Dermis microvascular lymphatic vessel endothelial cell (primary cell): ENCODE measurements around the gene GALNT18. TPM values are rescaled to one million over a fixed set of nuclear protein-coding genes. Genes with fewer than 3 reads are reported as not detected.
"Not testable (repeated sequence)": the region's sequence is repeated elsewhere in the genome, so short reads cannot be mapped to it uniquely, and the experiment has no call there.

Experiments
- DNase-seq, 2 donors: peaks; one replicate each; pipeline versions ENCODE4 v3.0.0 to v3.0.0-alpha.2; 2010; ENCODE audit warnings: low read depth in 2 of 2
- total RNA-seq: library from RNA; depleted of rRNA; stranded (reverse); fragments of >200 nt; gene quantifications from 2 replicates; pipeline ENCODE4 v1.2.1, GENCODE V29; 2014

GALNT18 gene
- total RNA-seq, 1 donor from 2014 or later: 81.3 TPM

GRCh38 chr11:11464555-11464954 lies 157.2 kb downstream of the GALNT18 start:
- DNase-seq: no peak

GRCh38 chr11:11463405-11463804 lies 158.4 kb downstream of the GALNT18 start:
- no peak for DNase-seq

DNA sequence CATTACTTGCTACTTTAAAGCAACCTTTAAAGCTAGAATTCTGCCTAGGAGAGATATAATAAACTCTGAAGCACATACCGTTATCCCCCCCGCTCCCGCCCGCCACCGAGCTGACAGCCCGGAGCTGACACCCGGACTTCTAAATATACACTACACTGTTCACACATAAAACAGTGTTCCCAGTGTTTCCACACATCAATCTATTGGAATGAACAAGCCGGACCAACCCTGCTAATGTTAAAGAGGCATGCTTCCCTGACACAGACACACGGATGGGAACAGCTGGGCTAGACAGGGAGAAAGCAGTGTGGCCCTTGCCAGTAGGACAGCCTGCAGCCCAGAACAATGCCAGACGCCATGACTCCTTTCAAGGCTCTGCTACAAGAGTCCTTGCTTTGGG lies 160.3 kb downstream of the GALNT18 start:
- DNase-seq: no peak

GRCh38 chr11:11459578-11459977 lies 162.2 kb downstream of the GALNT18 start:
- no peak for DNase-seq

DNA sequence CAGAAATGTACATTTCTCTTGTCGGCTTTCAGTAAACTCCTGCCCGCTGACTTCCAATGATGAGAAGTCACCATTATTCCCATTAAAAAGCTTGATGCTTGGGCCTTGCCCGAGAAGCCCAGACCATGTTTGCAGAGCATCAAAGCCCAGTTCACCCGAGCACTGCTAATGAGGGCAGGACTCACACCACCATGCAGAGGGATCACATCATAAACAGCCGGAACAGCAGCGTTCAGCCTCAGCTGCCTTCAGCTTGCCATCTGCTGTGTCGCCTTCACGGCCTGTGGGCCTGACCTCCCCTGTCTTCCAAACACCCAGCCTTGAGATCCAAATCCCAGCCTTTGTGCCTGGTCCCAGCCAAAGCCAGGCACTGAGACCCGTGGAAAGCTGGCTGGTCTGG lies 163.3 kb downstream of the GALNT18 start:
- DNase-seq: no peak

DNA sequence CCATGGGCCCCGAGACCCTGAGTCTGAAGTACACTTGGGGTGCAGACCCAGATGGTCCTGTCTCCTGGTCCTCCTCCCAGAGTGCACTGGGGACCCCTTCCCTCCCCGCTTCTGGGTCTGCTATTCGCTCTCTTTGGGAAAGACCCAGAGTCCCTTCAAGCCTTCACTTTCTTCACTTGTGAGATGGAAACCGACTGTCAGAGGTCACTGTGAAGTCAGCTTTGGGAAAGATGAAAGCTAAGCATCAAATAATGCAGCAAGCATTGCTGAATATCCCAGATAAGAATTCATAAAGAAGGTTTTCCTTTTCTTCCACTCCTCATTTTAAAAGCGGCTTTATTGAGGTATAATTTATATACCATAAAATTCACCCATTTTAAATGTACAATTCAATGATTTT lies 163.8 kb downstream of the GALNT18 start:
- DNase-seq: no peak

DNA sequence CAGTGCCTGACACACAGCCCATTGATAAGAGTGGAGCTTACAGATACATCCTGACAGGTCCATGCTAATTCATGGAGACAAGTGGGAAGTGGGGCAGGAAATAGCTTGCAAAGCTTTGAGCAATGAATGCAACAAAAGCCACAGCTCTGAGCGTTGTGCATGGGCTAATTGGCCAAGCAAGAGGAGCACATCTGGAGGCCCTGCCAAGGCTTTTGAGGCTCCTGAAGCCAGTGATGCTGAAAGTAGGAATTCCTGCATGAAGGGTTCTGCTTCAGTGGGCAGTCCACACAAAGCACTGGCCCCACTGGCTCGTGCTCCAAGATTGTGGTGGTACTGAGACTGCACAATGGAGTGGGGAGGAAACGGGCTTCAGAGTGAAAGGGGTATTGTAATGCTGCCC lies 164.9 kb downstream of the GALNT18 start:
- DNase-seq: no peak

GRCh38 chr11:11454671-11455223 lies 167.1 kb downstream of the GALNT18 start:
- DNase-seq: no peak

- no peak for DNase-seq
These were observed 170.3 kb downstream of the GALNT18 start for GRCh38 chr11:11451501-11452005.

DNA sequence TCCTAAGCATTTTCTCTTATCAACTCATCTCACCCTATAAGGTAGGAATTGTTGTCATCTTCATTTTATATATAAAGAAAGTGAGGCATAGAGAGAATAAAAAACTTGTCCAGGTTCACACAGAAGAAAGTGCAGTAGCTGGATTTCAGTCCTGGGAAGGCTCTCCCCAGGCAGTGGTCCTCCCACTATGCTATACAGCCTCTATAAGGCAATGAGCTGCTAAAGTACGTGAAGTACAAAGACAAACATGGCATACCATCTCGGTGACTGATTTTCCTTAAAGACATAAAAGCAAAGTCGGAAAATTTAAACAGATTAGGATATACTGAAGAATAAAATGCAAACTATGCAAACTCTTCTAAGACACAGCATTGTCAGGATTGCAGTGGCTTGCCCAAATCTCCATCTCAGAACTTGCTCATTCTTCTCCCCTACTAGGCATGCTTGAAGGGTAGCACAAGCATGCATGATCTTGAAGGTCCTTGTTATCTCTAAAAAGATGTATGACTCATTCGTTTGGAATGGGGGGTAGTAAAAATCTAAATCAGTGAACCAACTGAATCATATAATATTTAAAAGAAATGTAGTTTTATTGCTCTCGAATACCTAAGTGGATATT lies 171.0 kb downstream of the GALNT18 start:
- DNase-seq: no peak

DNA sequence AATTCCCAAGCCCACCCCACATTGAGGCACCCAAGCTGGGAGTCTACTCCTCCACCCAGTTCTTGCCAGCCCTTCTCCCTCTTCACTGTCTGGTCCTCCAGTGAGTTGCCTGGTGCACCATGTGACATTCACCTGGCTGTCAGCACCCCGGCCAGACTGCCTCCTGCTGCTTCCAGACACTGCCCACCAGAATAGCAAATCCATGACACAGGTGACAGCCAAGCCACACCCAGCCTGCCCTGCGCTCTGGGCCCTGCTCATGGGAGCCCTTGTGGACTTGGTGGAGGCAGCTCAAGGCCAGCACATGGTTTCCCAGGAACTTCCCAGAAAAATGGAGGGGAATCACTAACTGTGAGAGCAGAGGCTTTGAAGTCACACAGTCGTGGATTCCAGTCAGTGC lies 172.5 kb downstream of the GALNT18 start:
- no peak for DNase-seq

DNA sequence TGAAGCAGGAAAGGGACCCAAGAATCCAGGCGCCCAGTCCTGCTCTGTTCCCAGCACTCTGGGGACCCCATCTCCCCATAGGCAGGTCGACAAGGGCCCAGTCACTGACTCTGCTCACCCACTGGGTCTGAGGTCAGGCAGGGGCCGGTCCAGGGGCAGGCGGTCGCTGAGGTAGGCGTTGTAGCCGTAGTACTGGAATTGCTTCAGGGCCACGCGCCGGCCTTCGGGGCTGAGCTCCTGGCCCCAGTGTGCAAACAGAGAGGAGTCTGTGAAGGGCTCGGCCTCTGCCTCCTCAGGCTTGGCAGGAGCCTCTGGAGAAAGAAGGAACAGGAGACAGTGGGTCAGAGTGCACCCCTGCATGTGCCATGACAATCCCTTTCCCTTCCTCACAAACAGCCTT lies 173.2 kb downstream of the GALNT18 start:
- no peak for DNase-seq

- not testable (repeated sequence) for DNase-seq
These were observed 174.2 kb downstream of the GALNT18 start for GRCh38 chr11:11447601-11448000.

- DNase-seq: no peak
These were observed 174.8 kb downstream of the GALNT18 start for GRCh38 chr11:11446967-11447366.

DNA sequence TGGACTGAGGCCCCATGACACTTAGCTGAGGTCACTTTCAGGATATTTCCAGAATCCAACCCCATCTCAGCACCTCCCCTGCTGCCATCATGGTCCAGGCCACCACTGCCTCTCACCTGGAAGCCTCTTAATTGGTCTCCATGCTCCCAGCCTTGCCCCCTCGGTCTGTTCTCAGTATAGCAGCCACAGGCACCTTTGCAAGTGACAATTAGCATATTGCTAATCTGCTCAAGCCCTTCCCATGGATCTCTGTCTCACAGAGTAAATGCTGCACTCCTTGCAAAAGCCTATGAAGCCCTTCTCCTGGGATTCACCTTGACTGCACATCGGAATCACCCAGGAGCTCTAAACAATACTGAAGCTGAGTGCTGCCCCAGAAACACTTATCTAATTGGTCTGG lies 175.2 kb downstream of the GALNT18 start:
- no peak for DNase-seq

GRCh38 chr11:11445441-11446185 lies 176.2 kb downstream of the GALNT18 start:
- DNase-seq: no peak

GRCh38 chr11:11444804-11445131 lies 177.0 kb downstream of the GALNT18 start:
- DNase-seq: peak; percentile 39 to 55

DNA sequence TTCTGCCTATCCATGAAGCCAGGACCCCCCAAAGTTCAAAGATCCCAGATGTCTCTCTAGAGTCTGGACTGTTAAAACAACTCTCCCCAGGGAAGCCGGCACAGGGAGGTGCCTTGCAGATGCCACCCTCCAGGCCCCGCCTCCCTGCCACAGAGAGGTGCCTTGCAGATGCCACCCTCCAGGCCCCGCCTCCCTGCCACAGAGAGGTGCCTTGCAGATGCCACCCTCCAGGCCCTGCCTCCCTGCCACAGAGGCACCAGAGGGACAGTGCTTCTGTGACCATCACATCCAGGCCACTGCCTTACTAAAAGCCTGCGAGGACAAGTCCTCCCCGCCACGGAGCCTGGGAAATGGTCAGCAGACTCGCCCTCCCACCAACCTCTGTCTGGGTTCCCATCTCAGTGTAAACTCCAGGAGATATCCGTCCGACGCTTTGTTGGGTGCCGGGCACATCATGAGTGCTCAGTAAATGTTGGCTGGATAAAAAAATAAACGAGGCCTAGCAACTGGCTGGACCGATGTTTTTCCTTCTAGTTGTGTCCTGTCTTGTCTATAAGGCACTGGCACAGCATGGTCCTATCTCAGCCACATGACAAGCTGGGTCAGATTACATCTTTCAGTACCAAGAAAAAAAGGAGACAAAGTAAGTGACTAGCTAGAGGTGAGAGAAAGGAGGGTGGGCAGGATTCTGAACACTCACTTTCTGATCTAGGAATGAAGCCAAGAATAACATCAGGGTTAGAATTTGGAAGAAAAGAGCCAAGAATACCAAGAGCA lies 177.6 kb downstream of the GALNT18 start:
- no peak for DNase-seq

DNA sequence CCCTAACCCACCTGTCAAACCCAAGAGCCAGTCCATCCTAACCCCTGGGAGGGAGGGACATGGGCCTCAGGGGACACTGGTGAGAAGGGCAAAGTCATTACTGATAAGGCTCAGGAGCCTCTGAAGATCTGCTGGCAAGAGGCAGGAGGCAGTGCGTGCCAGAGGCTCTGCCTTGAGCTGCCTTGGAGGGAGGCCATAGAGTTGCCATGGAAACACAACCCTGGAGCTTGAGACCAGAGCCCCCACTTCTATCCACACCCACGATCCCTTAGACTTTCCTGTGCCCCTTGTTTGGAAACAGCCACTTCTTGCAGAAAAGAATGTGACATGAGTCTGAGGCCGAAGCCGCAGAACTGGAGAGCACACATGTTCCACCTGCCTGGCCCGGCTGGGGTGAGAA lies 179.0 kb downstream of the GALNT18 start:
- no peak for DNase-seq

- DNase-seq: no peak
These were observed 180.3 kb downstream of the GALNT18 start for GRCh38 chr11:11441516-11441915.

GRCh38 chr11:11441091-11441490 lies 180.7 kb downstream of the GALNT18 start:
- no peak for DNase-seq

- no peak for DNase-seq
These were observed 181.7 kb downstream of the GALNT18 start for GRCh38 chr11:11440144-11440543.
